Natural killer cell treated with Interleukin-12 subunit alpha and Interleukin-12 subunit beta and Interleukin-15 and Interleukin-18, amount 100 ng/mL, for 72 hours (primary cell): ENCODE data around the gene CACNA1B. TPM values are rescaled to one million over a fixed set of nuclear protein-coding genes. Genes with fewer than 3 reads are reported as not detected.

Experiments used
- ATAC-seq, 2 donors: fragments of 150-1000 bp; cut with Tn5 transposase in 1 of 2; sonication (Bioruptor Pico), chemical (Tn5 transposase) in 1 of 2; 2 replicates each; pipeline ENCODE4 v1.10.0; 2021
- DNase-seq: peaks from one replicate; pipeline ENCODE4 v3.0.0; 2022; ENCODE audit warnings: low spot score
- H3K27ac Mint-ChIP-seq, 2 donors: 1 replicate in 1 of 2; 2 replicates in 1 of 2; pipeline ENCODE4 v1.8.0; 2022; ENCODE audit warnings: mixed read lengths in 2 of 2, mild to moderate bottlenecking in 1 of 2, moderate library complexity in 1 of 2
- H3K27me3 Mint-ChIP-seq, 2 donors: 1 replicate in 1 of 2; 2 replicates in 1 of 2; pipeline ENCODE4 v1.8.0; 2022; ENCODE audit warnings: mixed read lengths in 2 of 2
- H3K36me3 Mint-ChIP-seq: one replicate; pipeline ENCODE4 v1.8.0; 2022; ENCODE audit warnings: mixed read lengths
- H3K4me1 Mint-ChIP-seq, 2 donors: 1 replicate in 1 of 2; 2 replicates in 1 of 2; pipeline ENCODE4 v1.8.0; 2022; ENCODE audit warnings: low read depth in 2 of 2, mixed read lengths in 2 of 2, mild to moderate bottlenecking in 1 of 2
- H3K4me3 Mint-ChIP-seq: one replicate; pipeline ENCODE4 v1.8.0; 2022; ENCODE audit warnings: mixed read lengths
- H3K9me3 Mint-ChIP-seq: 2 replicates; pipeline ENCODE4 v1.8.0; 2022; ENCODE audit warnings: mixed read lengths
- total RNA-seq, 2 donors: library from RNA; stranded (reverse); gene quantifications; one replicate each; pipeline ENCODE4 v1.2.3, GENCODE V29; 2022

Gene CACNA1B
- total RNA-seq, 2 donors from 2014 or later: 0.11 to 0.90 TPM

DNA sequence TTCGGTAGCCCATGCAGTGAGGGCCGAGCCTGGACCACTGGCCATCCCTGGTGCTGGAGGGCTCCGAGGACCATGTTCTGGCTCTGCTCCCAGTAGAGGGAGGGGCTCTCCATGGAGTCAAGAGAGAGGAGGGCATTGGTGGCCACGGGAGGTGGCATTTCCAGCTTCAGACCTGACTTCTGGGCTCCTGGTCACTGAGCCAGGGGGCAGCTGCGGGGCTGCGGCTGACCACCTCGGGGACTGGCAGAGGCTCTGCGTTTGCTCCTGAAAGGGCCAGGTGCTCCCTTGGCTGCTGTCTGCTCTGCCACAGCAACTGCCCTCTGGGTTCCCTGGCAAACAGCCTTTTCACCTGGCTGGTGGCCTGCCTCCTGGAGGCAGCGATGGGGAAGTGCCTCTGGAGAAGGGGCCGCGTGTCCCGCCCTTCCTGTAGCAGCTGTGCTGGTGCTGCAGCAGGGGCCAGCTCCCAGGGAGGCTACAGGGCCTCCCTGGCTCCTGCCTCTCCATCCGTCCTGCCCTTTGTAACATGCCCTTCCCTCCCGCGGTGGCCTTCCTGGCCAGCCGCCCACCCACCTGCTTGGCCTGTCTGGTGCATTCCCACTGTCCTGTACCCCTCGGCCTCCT, 144.6 kb downstream of the CACNA1B start:
- DNase-seq: no peak
- Mint-ChIP-seq H3K9me3 (no peaks in the 10 kb centered on the region), H3K4me1 (no peaks in the 10 kb centered on the region), H3K4me3 (no peak overlapping the region), H3K27ac (no peak overlapping the region), H3K27me3 (peaks cover 14 to 20% of the 10 kb centered on the region in 2 donors), H3K36me3 (no peaks in the 10 kb centered on the region)
- ATAC-seq: no peak

- Mint-ChIP-seq H3K27ac (no peak overlapping the region), H3K4me3 (no peak overlapping the region)
- no peak for ATAC-seq
Measured at GRCh38 chr9:138022756-138023393, 145.3 kb downstream of the CACNA1B start.

GRCh38 chr9:138023394-138024124, 146.0 kb downstream of the CACNA1B start:
- Mint-ChIP-seq H3K27ac (no peak overlapping the region), H3K4me3 (no peak overlapping the region), H3K9me3 (no peaks in the 10 kb centered on the region), H3K36me3 (no peaks in the 10 kb centered on the region), H3K27me3 (peaks cover 14 to 20% of the 10 kb centered on the region in 2 donors), H3K4me1 (no peaks in the 10 kb centered on the region)
- ATAC-seq (no peak), DNase-seq (no peak)

More at GRCh38 chr9:138022756-138023393, 145.3 kb downstream of the CACNA1B start:
- peaks cover 14 to 20% of the 10 kb centered on the region in 2 donors for H3K27me3 Mint-ChIP-seq
- H3K4me1 Mint-ChIP-seq: no peaks in the 10 kb centered on the region
- no peaks in the 10 kb centered on the region for H3K36me3 Mint-ChIP-seq
- H3K9me3 Mint-ChIP-seq: no peaks in the 10 kb centered on the region
- DNase-seq: no peak

DNA sequence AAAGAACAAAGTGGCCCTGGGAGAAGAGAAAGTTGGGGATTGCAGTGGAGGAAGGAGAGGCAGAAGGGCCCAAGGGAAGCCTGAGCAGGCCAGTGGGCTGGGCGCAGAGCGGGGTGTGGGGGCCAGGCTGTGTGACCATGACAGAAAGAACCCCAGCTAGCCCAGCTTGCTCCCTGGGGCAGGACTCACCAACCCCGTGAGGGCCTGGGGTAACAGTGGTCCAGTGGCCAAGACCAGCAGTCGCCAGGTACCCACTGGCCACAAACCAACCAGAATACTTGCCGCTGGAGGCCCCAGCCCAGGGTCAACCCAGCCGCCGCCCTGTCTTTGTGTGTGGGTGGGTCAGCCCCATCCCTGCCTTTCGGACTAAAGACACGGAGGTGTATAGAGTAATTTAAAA, 146.5 kb downstream of the CACNA1B start:
- H3K4me1 Mint-ChIP-seq: no peaks in the 10 kb centered on the region
- ATAC-seq (no peak), DNase-seq (peak; percentile 44)
- no peaks in the 10 kb centered on the region for H3K36me3 Mint-ChIP-seq
- H3K27ac Mint-ChIP-seq: no peak overlapping the region
- no peaks in the 10 kb centered on the region for H3K9me3 Mint-ChIP-seq
- peaks cover 14 to 20% of the 10 kb centered on the region in 2 donors for H3K27me3 Mint-ChIP-seq
- H3K4me3 Mint-ChIP-seq: no peak overlapping the region

DNA sequence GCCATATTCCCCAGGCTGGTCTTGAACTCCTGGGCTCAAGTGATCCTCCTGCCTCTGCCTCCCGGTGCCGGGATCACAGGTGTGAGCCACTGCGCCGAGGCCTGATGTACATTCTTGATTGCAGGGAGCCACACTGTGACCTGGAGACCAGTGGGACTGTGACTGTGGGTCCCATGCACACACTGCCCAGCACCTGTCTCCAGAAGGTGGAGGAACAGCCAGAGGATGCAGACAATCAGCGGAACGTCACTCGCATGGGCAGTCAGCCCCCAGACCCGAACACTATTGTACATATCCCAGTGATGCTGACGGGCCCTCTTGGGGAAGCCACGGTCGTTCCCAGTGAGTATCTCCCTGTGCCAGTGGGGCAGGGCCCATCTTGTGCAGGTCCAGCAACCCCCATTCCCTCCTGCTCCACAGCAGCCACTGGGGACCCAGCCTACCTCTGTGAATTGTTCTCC, 147.3 kb downstream of the CACNA1B start:
- DNase-seq: peak; percentile 39

DNA sequence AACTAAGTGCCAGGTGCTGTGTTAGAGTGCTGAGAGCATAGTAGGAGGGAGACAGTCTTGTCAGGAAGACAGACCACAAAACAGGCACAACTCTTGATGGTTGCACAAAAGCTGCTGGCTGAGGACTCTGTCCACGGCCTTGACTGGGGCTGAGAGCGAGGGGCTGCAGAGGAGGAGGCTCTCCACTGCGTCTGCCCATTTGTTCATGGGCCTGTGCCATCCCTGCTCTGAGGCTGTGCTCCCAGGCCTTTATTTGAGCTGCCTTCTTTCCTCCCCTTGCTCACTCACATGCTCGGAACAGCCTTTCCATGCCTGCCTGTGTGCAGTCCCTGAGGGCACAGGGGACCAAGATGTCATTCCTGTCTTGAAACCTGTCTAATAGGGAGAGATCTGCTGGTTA, 147.8 kb downstream of the CACNA1B start:
- ATAC-seq (no peak), DNase-seq (peak; percentile 1)
- no peaks in the 10 kb centered on the region for H3K4me1 Mint-ChIP-seq
- H3K4me3 Mint-ChIP-seq: no peak overlapping the region
- H3K27ac Mint-ChIP-seq: no peak overlapping the region
- no peaks in the 10 kb centered on the region for H3K9me3 Mint-ChIP-seq
- no peaks in the 10 kb centered on the region for H3K36me3 Mint-ChIP-seq
- H3K27me3 Mint-ChIP-seq: peaks cover 16 to 28% of the 10 kb centered on the region in 2 donors

More for the DNA sequence above, 147.3 kb downstream of the CACNA1B start:
- Mint-ChIP-seq H3K27me3 (peaks cover 14 to 23% of the 10 kb centered on the region in 2 donors), H3K36me3 (no peaks in the 10 kb centered on the region), H3K4me1 (no peaks in the 10 kb centered on the region), H3K27ac (no peak overlapping the region), H3K4me3 (no peak overlapping the region), H3K9me3 (no peaks in the 10 kb centered on the region)
- ATAC-seq: no peak

GRCh38 chr9:138025908-138026307, 148.3 kb downstream of the CACNA1B start:
- Mint-ChIP-seq H3K27ac (no peak overlapping the region), H3K4me1 (no peaks in the 10 kb centered on the region), H3K27me3 (peaks cover 18 to 33% of the 10 kb centered on the region in 2 donors), H3K36me3 (no peaks in the 10 kb centered on the region), H3K9me3 (no peaks in the 10 kb centered on the region), H3K4me3 (no peak overlapping the region)
- DNase-seq (peak; percentile 37), ATAC-seq (no peak)

- DNase-seq (no peak), ATAC-seq (no peak)
- Mint-ChIP-seq H3K27me3 (peaks cover 39 to 60% of the 10 kb centered on the region in 2 donors), H3K9me3 (no peaks in the 10 kb centered on the region), H3K4me1 (no peaks in the 10 kb centered on the region), H3K4me3 (no peak overlapping the region), H3K27ac (no peak overlapping the region), H3K36me3 (peaks cover 6% of the 10 kb centered on the region)
Measured at GRCh38 chr9:138028596-138028995, 151.0 kb downstream of the CACNA1B start.

GRCh38 chr9:138031186-138031585, 153.6 kb downstream of the CACNA1B start:
- Mint-ChIP-seq H3K36me3 (peaks cover 6% of the 10 kb centered on the region), H3K4me1 (no peaks in the 10 kb centered on the region), H3K4me3 (no peak overlapping the region), H3K9me3 (no peaks in the 10 kb centered on the region), H3K27me3 (peaks cover 44 to 69% of the 10 kb centered on the region in 2 donors), H3K27ac (no peak overlapping the region)
- DNase-seq (peak; percentile 25), ATAC-seq (no peak)

GRCh38 chr9:138033950-138034349, 156.4 kb downstream of the CACNA1B start:
- DNase-seq (no peak), ATAC-seq (no peak)
- no peaks in the 10 kb centered on the region for H3K9me3 Mint-ChIP-seq
- H3K27ac Mint-ChIP-seq: no peak overlapping the region
- H3K4me3 Mint-ChIP-seq: no peak overlapping the region
- peaks cover 49 to 71% of the 10 kb centered on the region in 2 donors for H3K27me3 Mint-ChIP-seq
- no peaks in the 10 kb centered on the region for H3K4me1 Mint-ChIP-seq
- H3K36me3 Mint-ChIP-seq: peaks cover 6% of the 10 kb centered on the region

DNA sequence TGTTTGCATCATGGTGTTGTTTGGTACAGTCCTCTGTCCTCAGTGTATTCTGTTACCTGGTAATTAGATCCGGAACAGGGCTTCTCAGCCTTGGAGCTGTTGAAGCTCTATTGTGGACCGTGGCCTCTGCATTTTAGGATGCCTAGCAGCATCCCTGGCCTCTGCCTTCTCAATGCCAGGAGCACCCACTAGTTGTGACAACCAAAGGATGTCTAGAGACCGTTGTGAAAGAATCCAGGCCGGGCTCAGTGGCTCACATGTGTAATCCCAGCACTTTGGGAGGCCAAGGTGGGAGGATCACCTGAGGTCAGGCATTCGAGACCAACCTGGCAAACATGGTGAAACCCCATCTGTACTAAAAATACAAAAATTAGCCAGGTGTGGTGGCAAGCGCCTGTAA, 159.6 kb downstream of the CACNA1B start:
- peaks cover 6% of the 10 kb centered on the region for H3K36me3 Mint-ChIP-seq
- peaks cover 37 to 46% of the 10 kb centered on the region in 2 donors for H3K27me3 Mint-ChIP-seq
- H3K9me3 Mint-ChIP-seq: no peaks in the 10 kb centered on the region
- no peak for ATAC-seq
- H3K27ac Mint-ChIP-seq: no peak overlapping the region
- H3K4me1 Mint-ChIP-seq: no peaks in the 10 kb centered on the region
- H3K4me3 Mint-ChIP-seq: no peak overlapping the region
- DNase-seq: no peak

DNA sequence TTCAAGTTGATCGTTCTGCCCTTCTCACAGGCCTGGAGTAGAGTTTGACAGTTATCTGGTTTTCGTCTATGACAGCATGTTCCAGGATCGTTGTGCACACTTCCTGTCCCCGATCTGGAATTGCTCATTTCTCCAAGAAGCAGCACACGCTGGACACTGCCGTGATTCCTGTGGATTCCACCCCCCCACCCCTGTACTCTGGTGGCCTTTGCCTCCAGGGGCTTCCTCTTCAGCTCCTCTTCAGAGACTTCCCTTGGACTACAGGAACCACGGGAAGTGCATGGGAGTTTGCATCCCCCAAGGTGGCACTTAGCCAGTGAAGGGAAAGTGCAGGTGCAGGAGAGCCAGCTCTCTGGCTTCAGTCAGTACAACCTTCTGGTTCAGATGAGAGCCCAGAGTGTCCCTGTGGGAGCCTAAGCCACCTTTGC, 160.7 kb downstream of the CACNA1B start:
- no peaks in the 10 kb centered on the region for H3K9me3 Mint-ChIP-seq
- DNase-seq (no peak), ATAC-seq (no peak)
- H3K27me3 Mint-ChIP-seq: peaks cover 27 to 35% of the 10 kb centered on the region in 2 donors
- no peaks in the 10 kb centered on the region for H3K4me1 Mint-ChIP-seq
- no peak overlapping the region for H3K27ac Mint-ChIP-seq
- no peak overlapping the region for H3K4me3 Mint-ChIP-seq
- no peaks in the 10 kb centered on the region for H3K36me3 Mint-ChIP-seq

DNA sequence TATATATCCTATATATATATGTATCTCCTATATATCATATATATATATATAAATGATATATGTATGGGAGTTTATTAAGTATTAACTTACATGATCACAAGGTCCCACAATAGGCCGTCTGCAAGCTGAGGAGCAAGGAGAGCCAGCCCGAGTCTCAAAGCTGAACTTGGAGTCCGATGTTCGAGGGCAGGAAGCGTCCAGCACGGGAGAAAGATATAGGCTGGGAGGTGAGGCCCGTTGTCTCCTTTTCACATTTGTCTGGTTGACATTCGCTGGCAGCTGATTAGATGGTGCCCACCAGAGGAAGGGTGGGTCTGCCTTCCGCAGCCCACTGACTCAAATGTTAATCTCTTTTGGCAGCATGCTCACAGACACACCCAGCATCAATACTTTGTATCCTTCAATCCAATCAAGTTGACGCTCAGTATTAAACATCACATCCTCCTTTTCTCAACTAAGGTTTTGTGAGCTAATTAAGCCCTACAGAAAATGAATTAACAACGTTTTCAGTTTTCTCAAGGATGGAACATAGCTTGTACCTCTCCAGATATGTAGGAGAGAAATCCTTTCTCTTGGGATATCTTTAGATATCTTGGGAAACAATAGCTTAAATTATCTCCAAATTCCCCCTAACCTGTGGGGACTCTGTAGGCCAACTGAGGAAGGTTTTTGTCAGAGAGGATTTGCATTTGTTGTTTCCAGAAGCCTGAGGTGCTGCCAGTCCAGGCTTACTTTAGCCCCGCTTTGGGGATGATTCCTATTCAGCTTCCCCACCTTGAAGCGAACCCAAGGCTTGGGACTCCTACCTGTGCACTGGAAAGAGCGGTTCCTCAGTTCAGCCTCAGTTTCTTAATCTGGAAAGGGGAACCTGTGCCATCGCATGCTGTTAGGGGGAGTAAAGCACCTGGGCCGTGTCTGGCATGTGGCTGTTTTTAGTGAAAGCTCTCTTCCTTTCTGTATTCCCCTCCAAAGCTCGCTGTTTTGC, 163.2 kb downstream of the CACNA1B start:
- no peaks in the 10 kb centered on the region for H3K4me1 Mint-ChIP-seq
- peaks cover 19 to 30% of the 10 kb centered on the region in 2 donors for H3K27me3 Mint-ChIP-seq
- ATAC-seq (no peak), DNase-seq (no peak)
- no peaks in the 10 kb centered on the region for H3K36me3 Mint-ChIP-seq
- H3K9me3 Mint-ChIP-seq: no peaks in the 10 kb centered on the region
- H3K27ac Mint-ChIP-seq: no peak overlapping the region
- no peak overlapping the region for H3K4me3 Mint-ChIP-seq
